OCI-LY7 (cell line): ENCODE results near the gene FAM135A.

Source experiments
- EZH2phosphoT487 ChIP-seq: fragments of 200-600 bp; sonication (generic); IDR thresholded peaks from 2 replicates; pipeline ENCODE4 v1.6.1; 2018; ENCODE audit warnings: low read depth, borderline replicate concordance, mild to moderate bottlenecking, mixed run types, antibody characterized with exemption, low read length, moderate library complexity, mixed read lengths
- TF ChIP-seq, protein P1 (sequence below): fragments of 200-600 bp; sonication (generic); conservative IDR thresholded peaks from 2 replicates; pipeline ENCODE4 v1.5.1; 2014; ENCODE audit warnings: mild to moderate bottlenecking, antibody characterized with exemption, low read length, moderate library complexity, mixed read lengths

DNA sequence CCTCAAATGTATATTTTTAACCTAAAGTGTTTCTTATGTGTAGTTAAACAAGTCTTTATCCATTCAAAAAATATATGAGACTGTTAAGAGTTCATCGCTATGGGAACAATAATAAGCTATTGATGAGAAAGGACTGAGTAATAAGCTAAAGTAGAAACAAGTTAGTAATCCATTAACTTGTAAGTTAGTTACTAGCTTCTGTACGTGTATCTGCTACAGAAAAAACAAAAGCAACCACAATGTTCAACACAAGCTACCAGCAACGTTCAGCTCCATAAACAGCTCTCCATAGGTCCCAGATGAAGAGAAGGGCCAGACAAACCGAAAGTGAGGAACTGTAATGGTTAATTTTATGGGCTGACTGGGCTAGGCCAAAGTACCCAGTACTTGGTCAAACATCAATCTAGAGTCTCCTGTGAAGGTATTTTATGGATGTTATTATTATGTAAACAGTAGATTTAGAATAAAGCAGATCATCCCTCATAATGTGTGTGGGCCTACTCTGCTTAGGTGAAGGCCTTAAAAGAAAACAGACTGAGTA, 33.8 kb upstream of the FAM135A start:
- TF ChIP-seq, protein P1, sequence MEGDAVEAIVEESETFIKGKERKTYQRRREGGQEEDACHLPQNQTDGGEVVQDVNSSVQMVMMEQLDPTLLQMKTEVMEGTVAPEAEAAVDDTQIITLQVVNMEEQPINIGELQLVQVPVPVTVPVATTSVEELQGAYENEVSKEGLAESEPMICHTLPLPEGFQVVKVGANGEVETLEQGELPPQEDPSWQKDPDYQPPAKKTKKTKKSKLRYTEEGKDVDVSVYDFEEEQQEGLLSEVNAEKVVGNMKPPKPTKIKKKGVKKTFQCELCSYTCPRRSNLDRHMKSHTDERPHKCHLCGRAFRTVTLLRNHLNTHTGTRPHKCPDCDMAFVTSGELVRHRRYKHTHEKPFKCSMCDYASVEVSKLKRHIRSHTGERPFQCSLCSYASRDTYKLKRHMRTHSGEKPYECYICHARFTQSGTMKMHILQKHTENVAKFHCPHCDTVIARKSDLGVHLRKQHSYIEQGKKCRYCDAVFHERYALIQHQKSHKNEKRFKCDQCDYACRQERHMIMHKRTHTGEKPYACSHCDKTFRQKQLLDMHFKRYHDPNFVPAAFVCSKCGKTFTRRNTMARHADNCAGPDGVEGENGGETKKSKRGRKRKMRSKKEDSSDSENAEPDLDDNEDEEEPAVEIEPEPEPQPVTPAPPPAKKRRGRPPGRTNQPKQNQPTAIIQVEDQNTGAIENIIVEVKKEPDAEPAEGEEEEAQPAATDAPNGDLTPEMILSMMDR, result no peak
- TF ChIP-seq EZH2phosphoT487, result no peak
